Neuronal stem cell (in vitro differentiated cells): ENCODE results near the gene ZNHIT2. TPM values are rescaled to one million over a fixed set of nuclear protein-coding genes. Genes with fewer than 3 reads are reported as not detected.

ENCODE experiments used
- DNase-seq: peaks from one replicate; pipeline ENCODE4 v3.0.0-alpha.2; 2013; ENCODE audit warnings: low spot score
- H2AFZ ChIP-seq: one replicate; pipeline ENCODE4 v1.6.1; 2013; ENCODE audit warnings: mild to moderate bottlenecking, low read length, inconsistent platforms
- H2AK5ac ChIP-seq: 2 replicates; pipeline ENCODE4 v1.6.1; 2013; ENCODE audit warnings: low read depth, mild to moderate bottlenecking, inconsistent platforms, low read length, moderate library complexity, mixed read lengths
- H2BK120ac ChIP-seq: 2 replicates; pipeline ENCODE4 v1.6.1; 2013; ENCODE audit warnings: low read depth, mild to moderate bottlenecking, inconsistent platforms, low read length, moderate library complexity, mixed read lengths
- H2BK12ac ChIP-seq: one replicate; pipeline ENCODE4 v1.6.1; 2013; ENCODE audit warnings: low read length, inconsistent platforms
- H2BK15ac ChIP-seq: 2 replicates; pipeline ENCODE4 v1.6.1; 2013; ENCODE audit warnings: mild to moderate bottlenecking, low read length, inconsistent platforms, mixed read lengths
- H2BK5ac ChIP-seq: one replicate; pipeline ENCODE4 v1.6.1; 2013; ENCODE audit warnings: inconsistent platforms, mild to moderate bottlenecking, low read length, moderate library complexity
- H3K14ac ChIP-seq: one replicate; pipeline ENCODE4 v1.6.1; 2013; ENCODE audit warnings: low read length, inconsistent platforms
- H3K18ac ChIP-seq: 2 replicates; pipeline ENCODE4 v1.6.1; 2013; ENCODE audit warnings: low read length, inconsistent platforms
- H3K23ac ChIP-seq: 2 replicates; pipeline ENCODE4 v1.6.1; 2013; ENCODE audit warnings: low read depth, mild to moderate bottlenecking, mixed read lengths, low read length, inconsistent platforms; ENCODE audit not compliant: poor library complexity
- H3K27ac ChIP-seq: replicated peaks from 3 replicates; pipeline ENCODE4 v1.5.1; 2013; ENCODE audit warnings: low read length, inconsistent platforms
- H3K27me3 ChIP-seq, 3 experiments: 2 replicates each; pipeline ENCODE4 v1.6.1; 2013; ENCODE audit warnings: low read length in 3 of 3, mild to moderate bottlenecking in 2 of 3, inconsistent platforms in 1 of 3, low read depth in 1 of 3, mixed read lengths in 1 of 3, moderate library complexity in 1 of 3; ENCODE audit not compliant: control insufficient read depth in 3 of 3, insufficient read depth in 3 of 3
- H3K36me3 ChIP-seq, 2 donors: replicated peaks in 1 of 2; 2 replicates each; pipeline ENCODE4 v1.6.1; 2013; ENCODE audit warnings: low read length in 2 of 2; ENCODE audit not compliant: control insufficient read depth in 2 of 2, insufficient read depth in 2 of 2
- H3K4ac ChIP-seq: 2 replicates; pipeline ENCODE4 v1.6.1; 2013; ENCODE audit warnings: inconsistent platforms, mild to moderate bottlenecking, low read length, moderate library complexity
- H3K4me1 ChIP-seq, 2 donors: 1 replicate in 1 of 2; 2 replicates in 1 of 2; pipeline ENCODE4 v1.6.1; 2013; ENCODE audit warnings: low read length in 2 of 2, low read depth in 1 of 2; ENCODE audit not compliant: control insufficient read depth in 2 of 2, insufficient read depth in 1 of 2
- H3K4me2 ChIP-seq: one replicate; pipeline ENCODE4 v1.6.1; 2013; ENCODE audit warnings: mild to moderate bottlenecking, low read length, inconsistent platforms; ENCODE audit not compliant: insufficient read depth, poor library complexity, severe bottlenecking
- H3K4me3 ChIP-seq, 2 donors: 2 replicates each; pipeline ENCODE4 v1.5.1; 2013; ENCODE audit warnings: low read length in 2 of 2, mild to moderate bottlenecking in 2 of 2, inconsistent platforms in 1 of 2, moderate library complexity in 1 of 2
- H3K79me1 ChIP-seq: one replicate; pipeline ENCODE4 v1.6.1; 2013; ENCODE audit warnings: low read depth, mild to moderate bottlenecking, inconsistent platforms, low read length, moderate library complexity
- H3K9ac ChIP-seq: one replicate; pipeline ENCODE4 v1.6.1; 2013; ENCODE audit warnings: mild to moderate bottlenecking, low read depth, low read length, inconsistent platforms; ENCODE audit not compliant: poor library complexity
- H3K9me3 ChIP-seq, 2 donors: replicated peaks in 1 of 2; 2 replicates each; pipeline versions ENCODE3 to v1.6.1; 2013; ENCODE audit warnings: low read length in 2 of 2, mild to moderate bottlenecking in 2 of 2, inconsistent platforms in 1 of 2, low read depth in 1 of 2, mixed read lengths in 1 of 2, moderate library complexity in 1 of 2; ENCODE audit not compliant: control insufficient read depth in 2 of 2, insufficient read depth in 1 of 2
- H4K8ac ChIP-seq: one replicate; pipeline ENCODE4 v1.6.1; 2013; ENCODE audit warnings: low read depth, mild to moderate bottlenecking, inconsistent platforms, low read length, moderate library complexity
- H4K91ac ChIP-seq: one replicate; pipeline ENCODE4 v1.6.1; 2013; ENCODE audit warnings: low read length, low read depth, mild to moderate bottlenecking, inconsistent platforms; ENCODE audit not compliant: poor library complexity
- WGBS, 2 donors: extraction: QIAGEN DNeasy Blood & Tissue Kit; methylation state at CpG; one replicate each; pipeline ENCODE4 v1.1.7; 2013; ENCODE audit warnings: missing lambda C conversion rate in 2 of 2, mixed read lengths in 1 of 2; ENCODE audit not compliant: insufficient read length in 2 of 2, insufficient replicate concordance in 1 of 2; ENCODE audit errors: extremely low coverage in 2 of 2; 5-methylcytosine and 5-hydroxymethylcytosine counted together
- polyA plus RNA-seq, 2 experiments: library from polyadenylated mRNA; stranded (reverse); fragments of 200-250 nt; gene quantifications; one replicate each; pipeline ENCODE4 v1.2.3, GENCODE V29; 2013

The ZNHIT2 gene
- polyA plus RNA-seq (2013, experiment 1 of 2), result 3.3 TPM
- polyA plus RNA-seq (2013, experiment 2 of 2), result 3.4 TPM

DNA sequence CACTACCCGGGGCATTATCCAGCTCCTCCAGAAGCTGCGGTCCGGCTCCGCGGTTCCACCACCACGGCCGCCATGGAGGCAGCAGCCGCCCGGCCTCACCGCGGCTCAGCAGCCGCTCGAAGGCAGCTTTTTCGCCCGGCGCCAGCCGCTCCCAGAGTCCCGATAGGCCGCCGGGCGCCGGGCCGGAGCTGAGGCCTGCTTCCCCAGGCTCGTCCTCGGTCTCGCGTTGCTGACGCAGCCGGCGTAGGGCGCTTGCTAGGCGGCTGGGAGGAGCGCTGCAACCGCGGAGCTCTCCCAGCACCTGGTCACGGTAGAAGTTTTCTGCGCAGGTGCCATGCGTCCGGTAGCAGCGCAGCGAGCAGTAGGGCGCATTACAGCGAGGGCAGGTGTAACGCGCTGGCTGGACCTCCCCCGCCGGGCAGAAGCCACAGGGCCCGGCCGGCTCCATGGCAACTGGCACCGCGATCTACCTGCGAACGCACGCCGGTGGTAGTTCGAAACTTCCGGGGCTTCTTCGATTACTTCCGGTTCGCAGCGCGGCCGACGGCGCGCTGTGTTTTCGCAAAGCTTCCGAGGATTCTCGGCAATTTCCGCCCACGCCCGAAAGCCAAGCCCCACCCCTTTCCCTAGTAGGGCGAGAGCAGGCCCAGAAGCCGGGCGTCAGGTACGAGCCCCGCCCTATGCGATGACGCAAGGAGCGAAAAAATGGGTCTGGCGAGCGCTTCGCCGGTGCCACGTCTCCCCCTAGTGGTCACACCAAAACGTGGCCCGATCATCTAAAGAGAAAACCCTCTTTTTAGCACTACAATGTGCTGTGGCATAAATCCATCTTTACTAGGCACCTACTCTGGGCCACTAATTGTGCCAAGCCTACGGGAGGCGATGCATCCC lies at the start of gene ZNHIT2:
Gene ZNHIT2 (minus strand): TSS at position 496 of the 891 bp plus-strand sequence. CDS start 48 bp downstream, at position 448.
- Histone ChIP-seq H3K4me3 (peak within 1 kb of the TSS; percentile 97 to 98), H2BK5ac (peak within 1 kb of the TSS; percentile 29), H3K27ac (peak within 1 kb of the TSS; percentile 79), H2BK12ac (no peak within 1 kb of the TSS), H3K9ac (peak within 1 kb of the TSS; percentile 96), H3K4ac (no peak within 1 kb of the TSS), H3K36me3 (peaks cover 19 to 70% of the 10 kb centered on the region in 2 donors), H3K14ac (peak within 1 kb of the TSS; percentile 77), H3K79me1 (peaks cover 18% of the 10 kb centered on the region), H4K91ac (peak within 1 kb of the TSS; percentile 77), H2AK5ac (peak within 1 kb of the TSS; percentile 81), H3K18ac (peak within 1 kb of the TSS; percentile 96), H3K23ac (peak within 1 kb of the TSS; percentile 97), H4K8ac (no peak within 1 kb of the TSS), H2BK120ac (no peak within 1 kb of the TSS), H2AFZ (peak within 1 kb of the TSS; percentile 80), H3K9me3 (no peaks in the 10 kb centered on the region), H2BK15ac (peak within 1 kb of the TSS; percentile 65), H3K4me2 (peak within 1 kb of the TSS; percentile 95), H3K4me1 (peaks cover 8 to 17% of the 10 kb centered on the region in 2 donors), H3K27me3 (no peaks in the 10 kb centered on the region)
- WGBS, 2 donors, result no CpG with 5 or more reads among the region's 89 CpGs
- peak; percentile 99 for DNase-seq

- no peak overlapping the region for H2AK5ac ChIP-seq
- WGBS, 2 donors, result no CpG with 5 or more reads among the region's 3 CpGs
- no peak for DNase-seq
These were observed 49.4 kb upstream of the ZNHIT2 start for GRCh38 chr11:65166893-65167292.

GRCh38 chr11:65165410-65166317 lies 48.2 kb upstream of the ZNHIT2 start:
- H2BK5ac ChIP-seq, result no peak overlapping the region
- no peaks in the 10 kb centered on the region for H3K27me3 ChIP-seq
- H3K9ac ChIP-seq, result no peak overlapping the region
- peak overlapping the region; percentile 79 for H2AFZ ChIP-seq
- no peaks in the 10 kb centered on the region for H3K9me3 ChIP-seq
- no peaks in the 10 kb centered on the region for H3K79me1 ChIP-seq
- H3K4me1 ChIP-seq, result no peaks in the 10 kb centered on the region
- H2AK5ac ChIP-seq, result no peak overlapping the region
- no peak overlapping the region for H3K4ac ChIP-seq
- no peak overlapping the region for H3K4me3 ChIP-seq
- no peak for DNase-seq
- no peaks in the 10 kb centered on the region for H3K36me3 ChIP-seq
- H2BK15ac ChIP-seq, result no peak overlapping the region
- H2BK12ac ChIP-seq, result no peak overlapping the region
- H4K91ac ChIP-seq, result no peak overlapping the region
- no peak overlapping the region for H3K27ac ChIP-seq
- no peak overlapping the region for H3K18ac ChIP-seq
- no peak overlapping the region for H2BK120ac ChIP-seq
- H3K4me2 ChIP-seq, result no peak overlapping the region
- no peak overlapping the region for H3K23ac ChIP-seq
- no CpG with 5 or more reads among the region's 31 CpGs for WGBS, 2 donors
- H4K8ac ChIP-seq, result no peak overlapping the region
- no peak overlapping the region for H3K14ac ChIP-seq

More at GRCh38 chr11:65166893-65167292, 49.4 kb upstream of the ZNHIT2 start:
- H3K36me3 ChIP-seq, result no peaks in the 10 kb centered on the region
- H3K4me3 ChIP-seq, result no peak overlapping the region
- no peak overlapping the region for H2BK15ac ChIP-seq
- H2BK5ac ChIP-seq, result no peak overlapping the region
- no peak overlapping the region for H2AFZ ChIP-seq
- no peak overlapping the region for H3K23ac ChIP-seq
- H3K4me2 ChIP-seq, result no peak overlapping the region
- H3K18ac ChIP-seq, result no peak overlapping the region
- no peak overlapping the region for H2BK120ac ChIP-seq
- H3K9me3 ChIP-seq, result no peaks in the 10 kb centered on the region
- H3K9ac ChIP-seq, result no peak overlapping the region
- H3K79me1 ChIP-seq, result no peaks in the 10 kb centered on the region
- no peak overlapping the region for H2BK12ac ChIP-seq
- H3K27me3 ChIP-seq, result no peaks in the 10 kb centered on the region
- H3K4me1 ChIP-seq, result no peaks in the 10 kb centered on the region
- H3K27ac ChIP-seq, result no peak overlapping the region
- H4K91ac ChIP-seq, result no peak overlapping the region
- H3K4ac ChIP-seq, result no peak overlapping the region
- no peak overlapping the region for H3K14ac ChIP-seq
- no peak overlapping the region for H4K8ac ChIP-seq
